HG03064 (cell line): ENCODE data around the gene GABBR1.

Source experiments
- ATAC-seq: cut with Tn5 transposase; IDR thresholded peaks from one replicate; pipeline ENCODE4 v1.9.1; 2021; ENCODE audit warnings: low read depth; ENCODE audit not compliant: unreplicated experiment

GABBR1 gene

GRCh38 chr6:29625337-29625930, 7.5 kb downstream of the GABBR1 start:
- no peak for ATAC-seq

DNA sequence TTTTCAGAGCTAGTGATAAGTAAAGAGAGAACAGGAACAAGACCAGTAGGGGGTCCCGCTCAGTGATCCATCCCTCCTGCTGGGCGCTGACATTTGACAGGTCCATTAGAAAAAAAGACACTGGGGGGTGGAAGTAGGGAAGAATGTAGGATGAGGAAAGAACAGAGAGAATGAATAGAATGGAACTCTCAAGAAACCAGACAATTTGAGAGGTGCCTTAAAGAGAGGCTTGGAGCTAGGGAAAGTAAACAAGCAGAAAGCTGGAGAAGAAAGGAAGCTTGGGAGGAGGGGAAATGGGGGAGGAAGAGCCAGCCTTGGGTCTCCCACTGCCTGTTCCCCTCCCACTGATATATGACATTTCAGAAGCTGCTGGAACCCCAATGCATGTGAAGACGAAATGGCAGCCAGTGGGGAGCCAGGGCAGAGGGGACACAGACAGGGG, 8.4 kb downstream of the GABBR1 start:
- ATAC-seq: no peak

DNA sequence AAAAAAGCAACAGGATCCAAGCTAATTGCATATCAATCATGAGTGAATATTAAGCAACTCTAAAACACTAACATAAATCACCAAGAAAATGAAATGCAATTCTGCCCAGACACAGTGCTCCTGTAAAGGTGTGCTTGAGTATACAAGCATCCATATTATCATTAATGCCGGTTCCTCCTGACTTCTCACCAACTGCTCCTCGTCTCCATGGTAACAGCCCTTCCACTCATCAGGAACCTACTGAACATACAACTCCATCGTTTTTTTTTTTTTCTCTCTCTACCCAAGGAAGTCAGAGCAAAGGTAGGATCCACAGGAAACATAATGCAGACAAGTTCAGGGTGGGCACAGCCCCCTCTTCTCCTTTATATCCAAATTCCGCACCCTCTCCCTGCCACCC, 12.4 kb downstream of the GABBR1 start:
- ATAC-seq: no peak

GRCh38 chr6:29619578-29620160, 13.3 kb downstream of the GABBR1 start:
- ATAC-seq: no peak

DNA sequence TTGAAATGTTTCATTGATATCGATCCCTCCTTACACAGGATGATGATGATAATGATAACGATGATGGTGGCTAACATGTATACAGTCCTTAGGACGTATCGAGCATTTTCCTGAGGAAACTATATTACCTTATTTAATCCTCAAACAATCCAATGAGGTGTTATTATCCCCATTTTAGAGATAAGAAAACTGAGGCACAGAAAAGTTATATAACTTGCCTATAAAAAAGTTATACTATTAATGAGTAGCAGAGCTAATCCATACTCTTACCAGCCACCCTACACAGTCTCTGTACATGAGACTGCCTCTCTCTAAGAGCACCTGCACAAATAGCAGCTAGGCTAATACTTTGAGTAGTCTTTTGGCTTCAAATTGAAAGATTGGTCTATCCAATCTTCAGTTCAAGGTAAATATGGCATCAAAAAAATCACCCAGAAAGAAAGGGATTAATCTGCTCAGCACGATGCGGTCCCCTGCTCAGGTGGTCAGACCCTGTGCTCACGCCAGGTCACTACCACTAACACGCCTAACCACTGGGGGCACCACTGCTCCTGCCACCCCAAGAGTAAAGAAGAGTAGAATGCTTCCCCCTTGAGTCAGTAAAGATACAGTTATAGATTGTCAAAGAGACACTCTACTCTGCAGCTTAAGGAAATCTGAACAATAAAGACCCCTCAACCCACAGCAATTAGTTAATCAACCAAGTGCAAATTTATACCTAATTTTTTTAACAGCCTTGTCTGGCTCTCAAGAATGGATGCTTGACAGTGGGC, 15.0 kb downstream of the GABBR1 start:
- ATAC-seq: no peak

- no peak for ATAC-seq
Measured at GRCh38 chr6:29611426-29611825, 21.6 kb downstream of the GABBR1 start.

DNA sequence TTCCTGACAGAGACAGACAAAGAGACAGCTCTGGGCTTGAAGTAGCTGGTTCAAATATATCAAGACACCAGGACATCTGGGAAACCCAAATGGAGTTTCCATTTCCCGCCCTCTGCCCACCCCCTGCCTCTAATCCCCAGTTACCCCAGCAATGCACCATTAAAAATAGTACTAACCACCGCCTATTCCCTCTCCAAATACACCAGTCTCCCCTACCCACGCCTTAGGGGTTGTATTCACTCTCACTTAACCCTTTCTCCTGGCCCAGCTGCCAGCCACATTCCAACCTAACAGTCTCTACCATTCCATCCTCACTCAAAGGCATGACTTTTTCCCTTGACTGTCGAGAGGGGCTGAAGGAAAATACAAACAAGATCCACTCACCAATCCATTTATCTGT, 22.4 kb downstream of the GABBR1 start:
- ATAC-seq: no peak

GRCh38 chr6:29608131-29608530, 24.9 kb downstream of the GABBR1 start:
- no peak for ATAC-seq

DNA sequence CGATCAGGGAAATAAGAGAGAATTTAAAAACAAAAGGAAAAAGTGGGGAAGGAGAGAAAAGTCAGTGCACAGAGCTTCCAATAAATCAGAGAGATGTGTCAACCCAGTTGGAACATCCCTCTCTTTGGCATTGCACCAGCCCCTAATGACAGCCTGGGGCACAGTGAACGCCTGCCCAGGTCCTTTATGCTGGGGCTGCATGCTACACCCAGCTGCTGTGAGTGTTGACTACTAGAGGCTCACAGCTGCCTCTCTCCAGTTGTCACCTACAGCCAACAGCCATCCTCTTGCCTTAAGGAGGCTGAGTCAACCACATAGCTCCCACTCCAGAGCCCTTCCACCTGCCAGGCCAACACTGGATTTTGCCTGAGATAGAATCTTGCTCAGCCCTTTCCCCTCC, 29.1 kb downstream of the GABBR1 start:
- ATAC-seq: no peak

DNA sequence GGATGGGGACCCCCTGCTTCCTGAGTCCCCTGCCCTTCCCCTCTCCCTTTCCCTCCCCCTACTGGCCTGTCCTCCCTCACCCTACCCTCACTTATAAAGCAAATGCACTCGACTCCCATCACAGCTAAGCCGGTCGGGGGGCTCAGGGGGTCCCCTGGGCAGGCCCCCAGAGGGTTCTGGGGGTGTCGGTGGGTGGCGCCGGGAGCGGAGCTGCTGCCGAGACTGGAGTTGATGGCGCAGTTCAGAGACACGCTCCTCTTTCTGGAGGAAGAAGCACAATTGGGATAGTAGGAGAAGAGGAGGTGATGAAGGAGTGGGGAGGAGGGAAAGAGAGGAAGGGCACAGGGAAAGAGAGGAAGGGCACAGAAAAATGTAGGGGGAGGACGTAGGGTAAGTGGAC, 29.5 kb downstream of the GABBR1 start:
- no peak for ATAC-seq

GRCh38 chr6:29602564-29603361, 30.2 kb downstream of the GABBR1 start:
- no peak for ATAC-seq

GRCh38 chr6:29598172-29598747, 34.7 kb downstream of the GABBR1 start:
- ATAC-seq: no peak

GRCh38 chr6:29597184-29597583, 35.8 kb downstream of the GABBR1 start:
- no peak for ATAC-seq

GRCh38 chr6:29596381-29596900, 36.5 kb downstream of the GABBR1 start:
- ATAC-seq: no peak

DNA sequence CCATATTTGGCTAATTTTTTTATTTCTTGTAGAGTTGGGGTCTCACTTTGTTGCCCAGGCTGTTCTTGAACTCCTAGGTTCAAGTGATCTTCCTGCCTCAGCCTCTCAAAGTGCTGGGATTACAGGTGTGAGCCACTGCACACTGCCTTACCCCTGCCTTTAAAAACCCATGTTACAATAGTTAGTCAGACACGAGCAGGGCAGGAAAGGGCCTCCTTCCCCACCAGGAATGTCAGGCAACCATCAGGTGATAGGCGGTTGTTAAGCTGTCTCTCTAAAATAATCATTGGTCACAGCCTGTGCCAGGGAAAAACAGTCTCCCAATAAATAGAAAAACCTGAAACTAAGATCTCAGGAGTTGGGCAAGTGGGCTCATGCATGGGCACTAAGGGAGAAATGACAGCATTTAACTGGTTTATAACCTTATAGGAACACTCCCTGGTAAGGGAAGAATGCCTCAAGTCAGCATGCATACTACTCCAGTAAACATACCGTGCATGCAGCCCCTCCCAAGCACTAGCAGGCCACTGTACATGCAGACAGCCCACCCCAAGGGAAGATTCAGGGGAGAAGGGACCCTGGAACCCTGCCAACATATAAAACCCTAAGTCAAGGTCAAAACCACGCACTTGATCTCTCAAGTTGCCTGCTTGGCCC, 39.7 kb downstream of the GABBR1 start:
- ATAC-seq: no peak

- ATAC-seq: no peak
Measured at GRCh38 chr6:29591677-29592076, 41.3 kb downstream of the GABBR1 start.

- no peak for ATAC-seq
Measured at GRCh38 chr6:29590218-29590808, 42.7 kb downstream of the GABBR1 start.

GRCh38 chr6:29589423-29590048, 43.4 kb downstream of the GABBR1 start:
- no peak for ATAC-seq

- ATAC-seq: no peak
Measured at GRCh38 chr6:29584821-29585220, 48.2 kb downstream of the GABBR1 start, which contains the start of gene OR2H2. OR2H2 (plus strand) TSS chr6:29585121; CDS start chr6:29587945, 2,824 bp downstream.
